Mesodermal cell (in vitro differentiated cells): ENCODE data around the gene CENPM.

Experiments used
- H3K27ac ChIP-seq: 2 replicates; pipeline ENCODE4 v1.7.0; 2013; ENCODE audit warnings: mild to moderate bottlenecking, low read depth, low read length, moderate library complexity; ENCODE audit not compliant: severe bottlenecking
- H3K36me3 ChIP-seq: 2 replicates; pipeline ENCODE4 v1.7.1; 2013; ENCODE audit warnings: mild to moderate bottlenecking, low read length, moderate library complexity; ENCODE audit not compliant: control insufficient read depth, insufficient read depth
- H3K4me1 ChIP-seq: one replicate; pipeline ENCODE4 v1.7.1; 2013; ENCODE audit warnings: mild to moderate bottlenecking, low read length; ENCODE audit not compliant: insufficient read depth, control insufficient read depth, poor library complexity, severe bottlenecking
- H3K4me3 ChIP-seq: 2 replicates; pipeline ENCODE4 v1.7.0; 2013; ENCODE audit warnings: low read length, control low read depth, mild to moderate bottlenecking; ENCODE audit not compliant: insufficient read depth, poor library complexity, severe bottlenecking; ENCODE audit errors: extremely low read depth
- H3K9me3 ChIP-seq: 2 replicates; pipeline ENCODE4 v1.7.1; 2013; ENCODE audit warnings: mild to moderate bottlenecking, low read length, moderate library complexity; ENCODE audit not compliant: control insufficient read depth
- WGBS, 2 experiments: methylation state at CpG; one replicate each; pipeline ENCODE4 v1.1.5; 2013; ENCODE audit warnings: missing lambda C conversion rate in 2 of 2; ENCODE audit not compliant: insufficient coverage in 2 of 2; 5-methylcytosine and 5-hydroxymethylcytosine counted together

The CENPM gene

GRCh38 chr22:41976961-41977566 is 30.1 kb upstream of the CENPM start:
- 6% methylated on average over 41 to 42 of the region's 46 CpGs for WGBS, 2 experiments
- Histone ChIP-seq H3K4me3 (peak overlapping the region; percentile 37), H3K27ac (no peak overlapping the region), H3K36me3 (no peaks in the 10 kb centered on the region), H3K4me1 (peaks cover 5% of the 10 kb centered on the region), H3K9me3 (no peaks in the 10 kb centered on the region)

- WGBS, 2 experiments, result 4 to 7% methylated on average over 11 to 34 of the region's 72 CpGs
- H3K36me3 ChIP-seq, result no peaks in the 10 kb centered on the region
- no peak overlapping the region for H3K27ac ChIP-seq
- H3K4me1 ChIP-seq, result peaks cover 5% of the 10 kb centered on the region
- H3K9me3 ChIP-seq, result no peaks in the 10 kb centered on the region
- H3K4me3 ChIP-seq, result peak overlapping the region; percentile 46
Observed at GRCh38 chr22:41976070-41976901, 29.3 kb upstream of the CENPM start.

GRCh38 chr22:41975299-41976069 is 28.5 kb upstream of the CENPM start:
- Histone ChIP-seq H3K4me3 (no peak overlapping the region), H3K4me1 (peaks cover 5% of the 10 kb centered on the region), H3K27ac (no peak overlapping the region), H3K9me3 (no peaks in the 10 kb centered on the region), H3K36me3 (no peaks in the 10 kb centered on the region)
- 75 to 77% methylated on average over 11 to 12 of the region's 12 CpGs for WGBS, 2 experiments

- no peak overlapping the region for H3K4me3 ChIP-seq
- WGBS, 2 experiments, result 83% methylated on average over 2 of the region's 10 CpGs; no CpG with 5 or more reads in 1 of the 2 experiments
- H3K4me1 ChIP-seq, result peaks cover 5% of the 10 kb centered on the region
- no peak overlapping the region for H3K27ac ChIP-seq
- no peaks in the 10 kb centered on the region for H3K36me3 ChIP-seq
- no peaks in the 10 kb centered on the region for H3K9me3 ChIP-seq
Observed at GRCh38 chr22:41974691-41975290, 27.8 kb upstream of the CENPM start.

- 91 to 96% methylated on average over 4 to 9 of the region's 11 CpGs for WGBS, 2 experiments
- no peaks in the 10 kb centered on the region for H3K9me3 ChIP-seq
- no peak overlapping the region for H3K27ac ChIP-seq
- H3K36me3 ChIP-seq, result no peaks in the 10 kb centered on the region
- H3K4me1 ChIP-seq, result peaks cover 12% of the 10 kb centered on the region
- H3K4me3 ChIP-seq, result no peak overlapping the region
Observed at GRCh38 chr22:41971431-41971830, 24.5 kb upstream of the CENPM start.

- WGBS, 2 experiments, result 100% methylated on average over 2 of the region's 2 CpGs
Observed at GRCh38 chr22:41970601-41971000, 23.6 kb upstream of the CENPM start.

GRCh38 chr22:41969110-41969646 is 22.2 kb upstream of the CENPM start, which contains the start of gene SEPTIN3:
TSS of gene SEPTIN3 (plus strand) at chr22:41969443. CDS start at chr22:41971493, 2,050 bp downstream.
- H3K4me1 ChIP-seq, result peaks cover 10% of the 10 kb centered on the region
- H3K9me3 ChIP-seq, result peaks cover 4% of the 10 kb centered on the region

More at GRCh38 chr22:41970601-41971000, 23.6 kb upstream of the CENPM start:
- H3K27ac ChIP-seq, result no peak overlapping the region
- no peak overlapping the region for H3K4me3 ChIP-seq
- H3K4me1 ChIP-seq, result peaks cover 10% of the 10 kb centered on the region
- no peaks in the 10 kb centered on the region for H3K9me3 ChIP-seq
- H3K36me3 ChIP-seq, result no peaks in the 10 kb centered on the region

GRCh38 chr22:41968601-41969000 is 21.6 kb upstream of the CENPM start:
- no peak overlapping the region for H3K4me3 ChIP-seq
- peaks cover 4% of the 10 kb centered on the region for H3K9me3 ChIP-seq
- 79 to 82% methylated on average over 6 to 9 of the region's 9 CpGs for WGBS, 2 experiments
- H3K27ac ChIP-seq, result no peak overlapping the region
- no peaks in the 10 kb centered on the region for H3K36me3 ChIP-seq
- H3K4me1 ChIP-seq, result peaks cover 10% of the 10 kb centered on the region

More at GRCh38 chr22:41969110-41969646, 22.2 kb upstream of the CENPM start, which contains the start of gene SEPTIN3:
- Histone ChIP-seq H3K36me3 (no peaks in the 10 kb centered on the region), H3K4me3 (no peak within 1 kb of the TSS), H3K27ac (no peak within 1 kb of the TSS)
- WGBS, 2 experiments, result 57 to 87% methylated on average over 3 to 5 of the region's 8 CpGs

GRCh38 chr22:41966607-41967240 is 19.8 kb upstream of the CENPM start:
- Histone ChIP-seq H3K36me3 (no peaks in the 10 kb centered on the region), H3K27ac (peak overlapping the region; percentile 6), H3K4me3 (no peak overlapping the region), H3K9me3 (peaks cover 4% of the 10 kb centered on the region), H3K4me1 (peaks cover 10% of the 10 kb centered on the region)
- 58 to 60% methylated on average over 5 to 6 of the region's 8 CpGs for WGBS, 2 experiments

- Histone ChIP-seq H3K36me3 (no peaks in the 10 kb centered on the region), H3K4me3 (no peak overlapping the region), H3K27ac (peak overlapping the region; percentile 6), H3K9me3 (peaks cover 4% of the 10 kb centered on the region), H3K4me1 (peaks cover 10% of the 10 kb centered on the region)
- 100% methylated on average over 1 of the region's 2 CpGs for WGBS, 2 experiments
Observed at GRCh38 chr22:41966225-41966606, 19.3 kb upstream of the CENPM start.
